Heart left ventricle (tissue), 16 donors: ENCODE data around the gene PREP. TPM values are rescaled to one million over a fixed set of nuclear protein-coding genes. Genes with fewer than 3 reads are reported as not detected.

ENCODE experiments used
- ATAC-seq, 4 donors: fragments of 200-7000 bp; cut with Tn5 transposase; one replicate each; pipeline ENCODE4 v1.9.1; 2020 to 2022; ENCODE audit warnings: moderate library complexity in 4 of 4, mild to moderate bottlenecking in 3 of 4, moderate number of reproducible peaks in 1 of 4
- DNase-seq, 5 donors: peaks; one replicate each; pipeline ENCODE4 v3.0.0-alpha.2; 2020
- H3K27ac ChIP-seq, 12 donors: fragments of 200-600 bp; sonication (generic) in 4 of 12; one replicate each; pipeline versions ENCODE4 v1.5.0 to v1.8.0; 2016 to 2022; ENCODE audit warnings: mild to moderate bottlenecking in 2 of 12
- H3K27me3 ChIP-seq, 9 donors: fragments of 200-600 bp; sonication (generic) in 2 of 9; one replicate each; pipeline versions ENCODE4 v1.5.1 to v1.8.0; 2016 to 2022; ENCODE audit warnings: mild to moderate bottlenecking in 3 of 9
- H3K36me3 ChIP-seq, 9 donors: fragments of 200-600 bp; sonication (generic) in 2 of 9; one replicate each; pipeline versions ENCODE4 v1.5.0 to v1.8.0; 2018 to 2022; ENCODE audit warnings: mild to moderate bottlenecking in 2 of 9
- H3K4me1 ChIP-seq, 12 donors: fragments of 200-600 bp; sonication (generic) in 4 of 12; one replicate each; pipeline versions ENCODE4 v1.5.0 to v1.8.0; 2016 to 2022; ENCODE audit warnings: mild to moderate bottlenecking in 3 of 12
- H3K4me3 ChIP-seq, 12 donors: fragments of 200-600 bp; sonication (generic) in 4 of 12; one replicate each; pipeline versions ENCODE4 v1.5.0 to v1.8.0; 2017 to 2022; ENCODE audit warnings: mild to moderate bottlenecking in 9 of 12, moderate library complexity in 4 of 12
- H3K9me3 ChIP-seq, 12 donors: fragments of 200-600 bp; sonication (generic) in 4 of 12; one replicate each; pipeline versions ENCODE4 v1.5.0 to v1.8.0; 2016 to 2022; ENCODE audit warnings: mild to moderate bottlenecking in 1 of 12
- CTCF ChIP-seq, 12 donors: fragments of 200-600 bp; sonication (generic) in 4 of 12; IDR thresholded peaks; one replicate each; pipeline versions ENCODE4 v1.5.0 to v1.8.0; 2018 to 2022; ENCODE audit warnings: antibody characterized with exemption in 12 of 12, mild to moderate bottlenecking in 5 of 12
- POLR2A ChIP-seq, 2 donors: fragments of 450-650 bp; IDR thresholded peaks; one replicate each; pipeline ENCODE4 v1.6.1; 2017; ENCODE audit warnings: antibody characterized with exemption in 2 of 2, mild to moderate bottlenecking in 2 of 2, moderate library complexity in 2 of 2
- WGBS, 4 donors: extraction: QIAGEN DNeasy Blood & Tissue Kit in 2 of 4; methylation state at CpG; one replicate each; pipeline versions ENCODE4 v1.1.5 to v1.1.7; 2013 to 2018; 5-methylcytosine and 5-hydroxymethylcytosine counted together
- intact Hi-C, 10 donors: fragments of 100-400 bp; cut with DNase I; formaldehyde crosslinking; loops; one replicate each; pipeline versions ENCODE4 v1.11.1 to v1.14.2; 2022
- polyA plus RNA-seq, 2 donors: library from polyadenylated mRNA; stranded (reverse); fragments of 200-250 nt; gene quantifications; one replicate each; pipeline ENCODE4 v1.2.3, GENCODE V29; 2013
- total RNA-seq, 9 donors: library from RNA; depleted of rRNA in 2 of 9; stranded (reverse); fragments of >200 nt in 2 of 9; fragmentation: NEBNext Ultra II Directional in 3 of 9; extraction: Animal tissue kit (Norgen Biotek cat#: 25700) in 3 of 9; gene quantifications; one replicate each; pipeline versions ENCODE4 v1.1.0 to v1.2.4, GENCODE V29; 2016 to 2023
- donor health status: ischemic (EF 13 %, LVEDD 7.1; RV severe dilation, severe dysfunction).
- donor health status: healthy with polysubstance abuse.
- donor health status: DM: no; HTN: yes; CAD: no.
- donor health status: DM: no; HTN: no; CAD: no.
- donor health status: ischemic (EF 25% LVEDD 6.9; RV normal size, moderate dysfunction).
- donor health status: ischemic (EF 25% LVEDD 5.7; RV mildly dilated, moderate dysfunction).
- donor health status: healthy.
- donor health status: DM: yes; HTN: yes; CAD: no.
- donor health status: ischemic (EF 35%, LVEDD 5.7; RV mildly dilated, moderate dysfunction).
- donor health status: nonischemic (EF 11% LVEDD 7.7; RV severe dilation, severe dysfunction).
- donor health status: DM: yes; HTN: yes; CAD: no.
- donor health status: PGD.
- donor health status: ischemic (EF 29% LVEDD 5.4; RV normal size, mild dysfunction).
- donor health status: nonischemic (EF 23%, LVEDD 6.1; RV moderate dilation, normal function).

PREP gene
- total and polyA plus RNA-seq, 11 donors: 13.1 to 35.9 (median 29.6) TPM

GRCh38 chr6:105291525-105291924, 111.4 kb downstream of the PREP start:
- no peak for DNase-seq
- 91 to 100% (median 97%) methylated on average over 1 of the region's 1 CpG for WGBS, 4 donors

GRCh38 chr6:105282631-105283585, 120.0 kb downstream of the PREP start:
- H3K36me3 ChIP-seq: peaks cover 0 to 78% (median 61%) of the 10 kb centered on the region in 9 donors
- 84 to 95% (median 92%) methylated on average over 18 of the region's 18 CpGs for WGBS, 4 donors

More at GRCh38 chr6:105291525-105291924, 111.4 kb downstream of the PREP start:
- Histone ChIP-seq H3K4me3 (no peak overlapping the region), H3K36me3 (peaks cover 0 to 24% (median 8%) of the 10 kb centered on the region in 9 donors), H3K9me3 (no peaks in the 10 kb centered on the region), H3K4me1 (no peaks in the 10 kb centered on the region), H3K27me3 (no peaks in the 10 kb centered on the region), H3K27ac (no peak overlapping the region)
- intact Hi-C loops: no loop called here
- no peak for TF ChIP-seq CTCF (IDR thresholded peaks at IDR 0.05)
- TF ChIP-seq POLR2A (IDR thresholded peaks at IDR 0.05): no peak
- ATAC-seq: no peak

GRCh38 chr6:105280033-105280432, 122.8 kb downstream of the PREP start:
- no peak overlapping the region for H3K4me3 ChIP-seq
- H3K27me3 ChIP-seq: no peaks in the 10 kb centered on the region
- H3K36me3 ChIP-seq: peaks cover 0 to 89% (median 79%) of the 10 kb centered on the region in 9 donors
- intact Hi-C loops: no loop called here
- TF ChIP-seq CTCF (IDR thresholded peaks at IDR 0.05) (no peak), POLR2A (IDR thresholded peaks at IDR 0.05) (no peak)
- no peaks in the 10 kb centered on the region for H3K4me1 ChIP-seq
- ATAC-seq (no peak), DNase-seq (no peak)
- 95 to 97% (median 96%) methylated on average over 7 of the region's 7 CpGs for WGBS, 4 donors
- H3K9me3 ChIP-seq: no peaks in the 10 kb centered on the region
- no peak overlapping the region for H3K27ac ChIP-seq

More at GRCh38 chr6:105282631-105283585, 120.0 kb downstream of the PREP start:
- TF ChIP-seq POLR2A (IDR thresholded peaks at IDR 0.05) (no peak), CTCF (IDR thresholded peaks at IDR 0.05) (no peak)
- Histone ChIP-seq H3K27ac (no peak overlapping the region), H3K4me3 (no peak overlapping the region), H3K27me3 (no peaks in the 10 kb centered on the region), H3K9me3 (no peaks in the 10 kb centered on the region), H3K4me1 (no peaks in the 10 kb centered on the region)
- intact Hi-C loops: no loop called here
- ATAC-seq: no peak
- DNase-seq: no peak

- DNase-seq (no peak), ATAC-seq (no peak)
- peaks cover 0 to 5% (median 0%) of the 10 kb centered on the region in 12 donors for H3K4me1 ChIP-seq
- intact Hi-C loops: no loop called here
- TF ChIP-seq CTCF (IDR thresholded peaks at IDR 0.05) (no peak), POLR2A (IDR thresholded peaks at IDR 0.05) (no peak)
- H3K27me3 ChIP-seq: no peaks in the 10 kb centered on the region
- H3K4me3 ChIP-seq: no peak overlapping the region
- H3K9me3 ChIP-seq: no peaks in the 10 kb centered on the region
- 96 to 98% (median 96%) methylated on average over 3 of the region's 3 CpGs for WGBS, 4 donors
- H3K36me3 ChIP-seq: peaks cover 0 to 83% (median 76%) of the 10 kb centered on the region in 9 donors
- no peak overlapping the region for H3K27ac ChIP-seq
Observed at GRCh38 chr6:105279463-105279862, 123.4 kb downstream of the PREP start.
